GM19351 (cell line): ENCODE data around the gene DDB1.

Experiments
- ATAC-seq: cut with Tn5 transposase; IDR thresholded peaks from one replicate; pipeline ENCODE4 v1.9.1; 2021; ENCODE audit warnings: mild to moderate bottlenecking, moderate library complexity; ENCODE audit not compliant: unreplicated experiment

Gene DDB1

DNA sequence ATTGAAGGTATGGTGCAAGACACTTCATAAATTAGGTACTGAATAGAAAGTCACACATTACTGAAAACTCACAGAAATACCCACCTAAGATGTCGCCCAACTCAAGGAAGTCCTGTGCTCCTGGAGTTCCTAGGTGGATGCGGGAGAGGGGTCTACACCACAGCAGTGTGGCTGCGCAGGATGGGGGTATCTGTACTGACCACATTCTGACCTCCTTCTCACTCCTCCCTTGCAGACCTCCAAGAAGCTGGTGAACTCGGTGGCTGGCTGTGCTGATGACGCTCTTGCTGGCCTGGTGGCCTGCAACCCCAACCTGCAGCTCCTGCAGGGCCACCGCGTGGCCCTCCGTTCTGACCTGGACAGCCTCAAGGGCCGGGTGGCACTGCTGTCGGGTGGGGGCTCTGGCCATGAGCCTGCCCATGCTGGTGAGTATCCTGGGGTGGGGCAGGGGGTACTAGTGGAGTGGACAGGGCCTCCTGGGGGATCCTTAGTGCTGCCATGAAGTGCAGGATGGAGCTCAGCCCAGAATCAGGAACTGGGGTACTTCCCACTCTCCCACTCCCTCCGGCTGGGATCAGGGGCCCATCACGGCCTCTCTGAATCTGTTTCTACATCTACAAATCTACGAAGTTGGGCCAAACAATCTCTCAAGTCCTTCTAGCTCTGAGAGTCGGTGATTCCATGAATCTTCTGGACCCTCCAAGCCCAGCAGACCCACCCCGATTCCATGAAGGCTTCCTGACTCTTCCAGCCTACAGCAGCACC is 5.0 kb upstream of the DDB1 start:
- no peak for ATAC-seq

DNA sequence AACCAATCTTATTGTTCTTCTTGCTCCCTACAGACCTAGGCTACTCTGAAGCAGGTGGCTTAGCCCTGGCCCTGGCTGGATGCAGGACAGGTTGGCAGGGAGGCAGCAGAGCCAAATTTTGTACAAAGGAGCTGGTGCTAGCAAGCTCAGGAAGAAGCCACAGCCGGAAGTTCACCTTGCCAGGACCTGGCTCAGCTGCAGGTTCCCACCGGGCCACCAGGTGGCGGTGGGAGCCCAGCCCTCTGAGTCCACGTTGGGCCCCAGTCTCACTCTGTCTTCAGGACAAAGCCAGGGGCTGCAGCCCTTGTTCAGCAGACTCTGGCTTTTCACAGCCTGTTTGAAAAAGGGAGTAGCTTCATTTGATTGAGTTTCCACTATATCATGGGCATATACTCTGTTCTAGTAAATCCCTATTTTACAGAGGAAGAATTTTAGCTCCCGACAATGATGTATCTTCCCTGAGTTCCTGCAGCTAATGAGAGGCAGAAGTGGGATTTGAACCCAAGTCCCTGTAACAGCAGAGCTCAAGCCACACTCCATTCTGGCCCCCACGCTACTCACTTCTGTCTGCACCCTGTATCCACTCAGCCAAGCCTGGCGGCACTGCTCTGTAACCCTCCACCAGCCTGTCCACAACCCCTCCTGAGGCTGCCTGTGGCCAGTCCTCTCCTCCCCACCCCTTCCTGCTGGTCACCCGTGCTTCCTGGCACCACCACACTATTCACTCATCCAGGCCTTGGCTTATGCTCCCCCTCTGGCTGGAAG is 3.4 kb upstream of the DDB1 start:
- peak; percentile 59 for ATAC-seq

- ATAC-seq = no peak
Measured at GRCh38 chr11:61335355-61335710, 2.4 kb upstream of the DDB1 start.

GRCh38 chr11:61334434-61335354 is 1.8 kb upstream of the DDB1 start:
- ATAC-seq = no peak

DNA sequence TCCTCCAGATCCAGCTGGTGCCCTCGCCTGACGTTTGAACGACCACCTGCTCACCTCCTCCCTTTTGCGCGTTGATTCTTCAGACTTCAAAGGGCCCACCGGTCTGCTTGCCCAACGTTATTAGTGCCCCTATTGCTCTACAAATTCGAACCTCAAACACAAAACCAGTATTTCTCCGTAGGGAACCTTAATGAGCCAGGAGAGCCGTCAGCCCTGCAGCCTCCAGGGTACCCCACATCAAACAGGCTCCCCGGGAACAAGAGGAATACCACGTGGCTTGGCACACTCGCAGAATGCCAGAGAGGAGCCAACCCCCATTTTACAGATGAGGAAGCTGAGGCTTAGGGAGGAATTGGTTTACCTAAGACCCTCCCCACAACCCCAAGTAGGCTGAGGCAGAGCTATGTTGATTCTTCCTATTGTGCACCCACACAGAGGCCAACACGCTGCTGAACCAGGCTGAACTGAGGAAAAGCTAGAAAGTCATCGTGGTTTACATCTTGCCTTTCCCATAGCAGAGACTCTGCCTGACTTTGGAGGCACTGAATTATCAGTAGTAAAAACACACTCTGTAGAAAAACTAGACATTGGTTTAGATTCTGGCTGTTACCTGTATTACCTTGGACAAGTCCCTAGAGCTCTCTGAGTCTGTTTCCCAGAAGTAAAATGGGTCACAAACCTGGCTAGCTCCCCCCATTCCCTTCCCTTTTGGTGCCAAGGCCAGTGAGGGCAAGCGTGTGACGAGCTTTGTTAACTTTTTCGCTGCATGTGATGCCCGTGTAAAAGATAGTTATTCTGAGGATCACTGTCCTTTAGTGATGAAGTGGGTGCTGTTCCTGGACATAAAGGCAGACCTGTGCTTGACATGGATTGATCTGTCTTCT is 887 bp upstream of the DDB1 start:
- ATAC-seq = no peak

DNA sequence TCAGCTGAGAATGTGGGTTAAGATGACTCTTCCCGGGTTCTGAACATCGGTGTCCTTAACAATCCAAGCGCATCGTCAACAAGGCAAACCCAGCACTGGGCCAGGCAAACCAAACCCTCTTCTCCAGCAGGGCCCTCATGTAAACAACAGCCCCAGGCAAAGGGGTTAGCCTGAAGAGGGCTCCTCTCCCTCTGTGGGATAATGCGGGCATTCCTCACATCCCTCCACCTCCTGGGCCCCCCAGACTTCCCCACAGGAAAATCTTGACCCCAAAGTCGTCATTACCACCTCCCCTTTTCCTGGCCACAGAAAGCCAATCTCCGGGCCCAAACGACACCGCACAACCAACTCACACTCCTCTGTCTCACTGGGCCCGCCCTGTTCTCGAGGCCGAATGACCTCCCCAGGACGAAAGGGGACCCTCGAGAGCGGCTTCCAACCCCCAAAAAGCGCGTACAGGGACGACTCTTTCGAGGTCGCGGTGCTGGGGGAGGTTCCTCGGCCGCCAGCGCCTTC is 566 bp downstream of the DDB1 start:
- ATAC-seq = peak; percentile 5

DNA sequence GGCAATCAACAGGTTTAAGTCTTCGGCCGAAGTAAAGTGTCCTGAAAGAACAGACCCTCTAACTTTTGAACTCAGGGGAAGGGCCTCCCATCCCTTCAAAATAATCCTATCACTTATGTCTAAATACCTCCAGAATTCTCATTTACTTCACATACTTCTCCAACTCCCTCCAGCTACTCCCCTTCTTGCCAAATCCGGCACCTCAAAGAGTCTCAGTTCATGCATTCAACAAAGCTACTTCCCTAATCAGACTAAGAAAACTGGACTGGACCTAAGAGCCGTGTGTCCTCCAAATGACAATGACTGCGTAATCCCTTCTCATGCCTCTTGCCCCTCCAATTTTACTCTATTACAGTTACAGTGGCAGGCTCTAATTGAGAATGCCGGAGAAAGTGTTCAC is 1.3 kb downstream of the DDB1 start:
- no peak for ATAC-seq

DNA sequence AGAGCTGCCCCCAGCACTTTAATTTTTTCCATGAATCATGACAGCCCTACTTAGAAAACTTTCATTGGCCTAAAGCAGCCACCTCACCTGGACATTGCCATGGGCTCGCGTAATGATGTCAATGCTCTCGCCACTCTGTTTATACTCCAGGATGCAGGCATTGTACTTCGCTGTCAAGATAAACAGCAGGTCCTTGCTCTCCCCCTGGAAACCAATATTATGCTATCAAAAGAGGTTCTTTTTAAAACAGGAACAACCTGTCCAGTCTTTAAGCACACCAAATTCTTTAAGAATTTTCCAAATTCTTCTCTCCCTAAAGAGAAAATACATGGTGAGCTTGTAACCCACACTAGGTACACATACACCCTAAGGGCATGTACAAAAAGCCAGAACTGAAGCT is 3.0 kb downstream of the DDB1 start:
- no peak for ATAC-seq

- no peak for ATAC-seq
Measured at GRCh38 chr11:61328351-61328750, 4.6 kb downstream of the DDB1 start.

- no peak for ATAC-seq
Measured at GRCh38 chr11:61327669-61328071, 5.2 kb downstream of the DDB1 start.

DNA sequence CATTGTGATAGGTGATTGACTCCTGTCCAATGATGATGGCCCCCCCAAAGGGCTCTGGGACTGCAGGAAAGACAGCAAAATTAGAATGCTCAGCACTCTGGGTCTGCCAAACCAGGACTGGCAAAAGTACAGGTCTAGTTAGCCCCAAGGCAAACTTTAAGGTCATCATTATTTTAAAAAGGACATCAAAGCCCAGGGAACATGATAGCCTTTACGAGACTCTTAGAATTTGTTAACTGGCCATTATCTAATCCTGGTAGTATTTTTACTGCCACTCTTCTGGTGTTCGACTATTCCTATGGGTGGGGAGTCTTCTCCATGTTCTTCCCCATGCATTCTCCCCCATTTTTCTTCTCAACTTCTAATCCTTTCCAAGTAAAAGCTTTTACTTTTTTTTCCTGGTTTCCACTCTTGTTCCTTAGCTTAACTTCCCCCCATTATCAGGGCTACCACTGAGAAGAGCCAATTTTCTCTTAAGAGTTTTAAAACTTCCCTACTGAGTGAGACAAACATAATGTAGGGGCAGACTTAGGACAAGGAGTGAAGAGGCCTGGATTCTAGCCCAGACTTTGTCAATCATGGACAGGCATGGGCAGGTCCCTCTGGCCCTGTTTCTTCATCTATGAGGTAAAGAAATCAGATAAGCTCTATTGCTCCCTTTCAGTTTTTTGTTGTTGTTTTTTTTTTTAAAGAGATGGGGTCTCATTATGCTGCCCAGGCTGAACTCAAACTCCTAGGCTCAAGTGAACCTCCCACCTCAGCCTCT is 7.1 kb downstream of the DDB1 start:
- ATAC-seq = no peak

DNA sequence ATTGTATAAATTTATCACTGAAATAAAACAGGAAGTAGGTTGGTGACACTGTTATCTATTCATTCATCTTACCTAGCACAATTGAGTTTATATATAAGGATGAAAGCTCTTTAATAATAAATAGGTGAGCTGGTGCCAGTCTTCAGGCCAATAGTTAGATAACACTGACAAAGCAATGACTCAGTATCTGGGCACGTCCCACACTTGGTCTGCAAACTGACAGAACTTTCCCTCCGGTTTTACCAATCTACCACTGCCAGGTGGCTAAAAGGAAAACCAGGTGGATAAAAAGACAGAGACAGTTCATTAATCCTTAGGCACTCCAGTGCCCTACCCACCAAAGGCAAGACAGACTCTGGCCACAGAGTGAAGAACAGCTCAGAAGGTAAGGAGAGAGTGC is 17.6 kb downstream of the DDB1 start:
- no peak for ATAC-seq

DNA sequence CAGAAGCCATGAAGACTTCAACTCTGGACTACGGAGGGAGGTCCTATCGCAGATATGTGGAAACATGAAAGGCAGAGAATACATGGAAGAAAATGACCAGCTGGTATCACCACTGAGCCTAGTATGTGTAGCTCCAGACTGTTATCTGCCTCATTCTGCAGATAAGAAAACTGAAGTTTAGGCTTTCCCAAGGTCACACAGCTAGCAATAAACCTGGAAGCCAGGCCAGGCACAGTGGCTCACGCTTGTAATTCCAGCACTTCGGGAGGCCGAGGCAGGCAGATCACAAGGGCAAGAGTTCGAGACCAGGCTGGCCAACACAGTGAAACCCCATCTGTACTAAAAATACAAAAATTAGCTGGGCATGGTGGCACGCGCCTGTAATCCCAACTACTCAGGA is 22.2 kb downstream of the DDB1 start:
- no peak for ATAC-seq

DNA sequence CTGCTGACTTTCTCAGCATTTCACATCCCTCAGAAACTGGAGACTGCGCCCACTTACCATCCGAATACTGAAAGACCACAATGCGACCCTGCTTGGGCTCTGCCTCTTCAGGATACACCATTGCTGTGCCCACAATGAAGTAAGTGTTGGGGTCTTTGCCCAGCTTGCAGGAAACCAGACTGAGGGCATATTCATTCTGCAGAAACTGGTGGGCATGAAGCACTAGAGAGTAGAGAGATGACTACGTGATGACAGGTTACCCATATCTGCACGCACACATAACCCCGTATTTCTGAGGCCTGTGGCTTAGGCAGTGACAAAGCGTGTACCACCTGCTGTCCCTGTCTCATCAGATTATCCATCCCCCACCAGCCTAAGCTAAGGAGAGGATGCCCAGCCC is 23.2 kb downstream of the DDB1 start:
- ATAC-seq = no peak

- no peak for ATAC-seq
Measured at GRCh38 chr11:61309141-61309540, 23.8 kb downstream of the DDB1 start.

DNA sequence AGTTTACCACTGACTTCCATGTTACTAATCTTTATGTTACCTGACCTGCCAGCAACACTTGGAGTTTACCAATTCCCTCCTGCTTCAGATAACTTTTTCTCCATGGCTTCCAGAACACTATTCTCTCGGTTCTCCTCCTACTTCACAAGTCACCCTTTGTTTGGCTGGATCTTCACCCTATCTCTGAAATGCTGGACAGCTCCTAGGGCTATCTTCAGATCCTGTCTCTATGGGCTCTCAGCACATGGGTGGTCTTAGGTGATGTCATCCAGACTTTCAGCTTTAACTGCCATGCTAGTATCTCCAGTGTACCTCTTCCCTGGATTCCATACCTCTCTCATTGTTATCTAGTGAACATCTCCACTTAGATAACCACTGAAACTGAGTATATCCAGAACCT is 25.6 kb downstream of the DDB1 start:
- ATAC-seq = no peak

GRCh38 chr11:61306221-61306620 is 26.7 kb downstream of the DDB1 start:
- no peak for ATAC-seq

DNA sequence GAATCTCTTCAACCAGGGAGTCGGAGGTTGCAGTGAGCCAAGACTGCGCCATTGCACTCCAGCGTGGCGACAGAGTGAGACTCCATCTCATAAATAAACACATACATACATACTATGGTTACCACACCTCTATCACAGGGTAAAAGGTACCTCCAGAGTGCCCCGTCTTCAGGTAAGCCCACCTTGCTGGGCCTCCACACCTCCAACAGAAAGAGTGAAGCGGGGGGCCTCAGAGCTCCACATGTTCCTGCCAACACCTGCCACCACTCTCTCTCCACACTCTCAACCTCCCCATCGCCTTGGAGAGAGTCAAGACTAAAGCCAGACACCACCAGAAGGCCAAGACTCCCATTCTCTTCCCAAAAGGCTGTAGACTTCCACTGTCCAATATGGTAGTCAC is 27.5 kb downstream of the DDB1 start:
- no peak for ATAC-seq

DNA sequence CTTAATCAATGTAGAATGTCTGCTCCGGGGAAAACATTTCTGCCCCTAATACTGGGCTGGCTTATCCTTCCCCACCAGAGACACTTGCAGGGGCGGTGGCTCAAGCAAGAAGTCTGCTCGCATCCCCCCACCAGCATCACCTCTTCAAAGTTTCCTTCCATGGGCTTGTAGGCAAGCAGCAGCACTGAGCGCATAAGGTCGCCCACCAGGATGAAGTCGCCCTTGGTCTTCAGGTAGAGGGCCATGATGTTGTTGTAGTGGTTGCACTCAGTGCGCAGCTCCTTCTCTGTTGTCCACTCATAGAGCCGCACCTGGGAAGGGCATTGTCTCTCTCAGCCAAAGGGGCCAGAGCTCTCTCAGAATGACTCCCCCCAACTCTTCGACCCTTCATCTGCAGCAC is 29.2 kb downstream of the DDB1 start:
- no peak for ATAC-seq

- no peak for ATAC-seq
Measured at GRCh38 chr11:61302550-61302949, 30.4 kb downstream of the DDB1 start.
